ENCODE measurements around the gene ZNHIT6.
"Not testable (repeated sequence)": the region's sequence is repeated elsewhere in the genome, so short reads cannot be mapped to it uniquely, and the experiment has no call there.

ZNHIT6 gene

DNA sequence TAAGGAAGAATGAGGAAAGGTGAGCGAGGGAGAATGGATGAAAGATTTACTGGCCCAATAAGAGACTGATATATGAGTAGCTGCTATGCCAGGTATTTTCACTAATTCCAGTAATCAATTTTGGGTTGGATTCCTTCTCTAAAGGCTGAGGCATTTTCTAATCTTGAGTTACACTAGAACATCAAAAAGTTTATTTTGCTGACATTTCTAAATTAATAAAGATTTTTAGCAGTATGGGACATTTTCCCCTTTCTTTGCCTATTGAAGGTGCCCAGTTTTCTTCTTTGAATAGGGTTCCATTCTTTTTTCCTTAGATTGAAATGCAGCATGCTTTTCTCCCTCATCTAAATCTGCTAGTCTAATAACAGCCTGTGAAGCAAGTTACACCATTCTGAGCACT is 52.9 kb downstream of the ZNHIT6 start:
- H3K27me3 Mint-ChIP-seq: no peaks in the 10 kb centered on the region
- intact Hi-C loops (cut with micrococcal nuclease): no loop called here
- no peak overlapping the region for H3K4me3 Mint-ChIP-seq
- H3K9me3 Mint-ChIP-seq: no peaks in the 10 kb centered on the region
- H3K36me3 Mint-ChIP-seq (ENCODE audit: low read depth): peaks cover 31% of the 10 kb centered on the region
- no peaks in the 10 kb centered on the region for H3K4me1 Mint-ChIP-seq (ENCODE audit: low read depth)
- no peak overlapping the region for H3K27ac Mint-ChIP-seq

DNA sequence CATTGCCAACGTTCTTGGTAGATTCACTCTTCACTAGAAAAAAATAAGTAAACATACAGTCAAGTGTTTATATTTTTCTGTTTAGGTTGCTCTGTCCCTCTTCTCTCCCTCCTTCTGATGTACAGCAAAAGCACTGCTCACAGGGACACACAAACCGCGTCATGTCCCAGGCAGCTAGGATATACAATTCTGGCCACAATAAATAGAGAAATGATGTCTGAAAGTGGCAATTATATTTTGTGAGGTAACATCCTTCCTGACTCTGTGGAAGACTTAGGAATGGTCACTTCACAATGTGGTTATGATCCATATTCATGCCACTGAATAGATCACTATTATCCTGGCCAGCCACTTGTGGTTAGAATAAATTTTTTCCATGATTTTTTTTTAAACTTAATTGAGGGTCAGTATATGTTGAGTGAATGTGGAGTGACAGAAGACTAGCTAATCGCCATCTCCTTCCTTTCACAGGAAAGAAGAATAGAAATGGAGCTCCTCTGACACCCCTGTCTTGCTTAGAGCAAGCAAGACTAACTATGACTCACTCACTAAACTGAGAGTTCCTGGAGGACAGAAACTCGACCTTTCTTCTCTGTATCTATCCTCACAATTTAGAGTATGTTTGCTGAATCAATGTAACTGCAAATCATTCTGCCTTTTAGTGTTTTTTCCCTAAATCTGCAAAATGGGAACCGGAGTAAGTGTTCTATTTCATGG is 54.0 kb downstream of the ZNHIT6 start:
- H3K4me3 Mint-ChIP-seq: no peak overlapping the region
- no peaks in the 10 kb centered on the region for H3K27me3 Mint-ChIP-seq
- no peaks in the 10 kb centered on the region for H3K4me1 Mint-ChIP-seq (ENCODE audit: low read depth)
- H3K9me3 Mint-ChIP-seq: peaks cover 4% of the 10 kb centered on the region
- H3K27ac Mint-ChIP-seq: no peak overlapping the region
- peaks cover 41% of the 10 kb centered on the region for H3K36me3 Mint-ChIP-seq (ENCODE audit: low read depth)
- intact Hi-C loops (cut with micrococcal nuclease): no loop called here

DNA sequence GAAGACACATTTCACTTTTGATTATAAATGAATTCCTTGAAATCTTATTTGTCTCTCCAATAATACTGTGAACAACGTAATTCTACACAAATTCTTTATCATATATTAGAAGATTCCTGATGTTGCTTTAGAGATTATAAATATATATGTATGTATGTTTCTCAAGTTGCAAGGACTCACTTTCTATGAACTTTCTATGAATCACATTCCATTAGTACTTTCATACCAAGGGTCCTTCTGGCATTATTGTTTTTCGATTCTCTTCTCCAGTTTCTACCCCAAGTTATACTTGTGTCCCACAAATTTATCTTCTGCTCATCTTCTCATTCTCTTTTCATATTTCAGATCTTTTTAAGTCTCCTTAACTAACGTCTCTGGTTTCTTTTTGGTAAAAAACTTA is 55.9 kb downstream of the ZNHIT6 start:
- intact Hi-C loops (cut with micrococcal nuclease): no loop called here
- H3K36me3 Mint-ChIP-seq (ENCODE audit: low read depth): peaks cover 57% of the 10 kb centered on the region
- no peak overlapping the region for H3K27ac Mint-ChIP-seq
- no peak overlapping the region for H3K4me3 Mint-ChIP-seq
- no peaks in the 10 kb centered on the region for H3K4me1 Mint-ChIP-seq (ENCODE audit: low read depth)
- H3K27me3 Mint-ChIP-seq: no peaks in the 10 kb centered on the region
- peaks cover 17% of the 10 kb centered on the region for H3K9me3 Mint-ChIP-seq

DNA sequence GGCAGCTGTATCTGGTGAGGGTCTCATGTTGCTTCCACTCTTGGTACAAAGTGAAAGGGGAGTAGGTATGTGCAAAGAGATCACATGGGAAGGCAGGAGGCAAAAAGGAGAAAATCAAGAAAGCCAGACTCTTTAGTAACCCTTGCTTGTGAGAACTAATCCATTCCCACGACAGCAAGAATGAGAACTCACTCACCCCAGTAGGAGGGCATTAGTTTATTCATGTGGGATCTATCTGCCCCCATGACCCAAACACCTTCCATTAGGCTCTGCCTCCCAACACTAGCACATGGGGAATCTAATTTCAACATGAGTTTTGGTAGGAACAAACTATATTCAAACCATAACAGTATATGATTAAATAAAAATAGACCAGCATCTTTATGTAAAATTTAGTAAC is 57.6 kb downstream of the ZNHIT6 start:
- Mint-ChIP-seq H3K4me1 (ENCODE audit: low read depth) (no peaks in the 10 kb centered on the region), H3K9me3 (peaks cover 17% of the 10 kb centered on the region), H3K4me3 (no peak overlapping the region), H3K27ac (no peak overlapping the region), H3K36me3 (ENCODE audit: low read depth) (peaks cover 57% of the 10 kb centered on the region), H3K27me3 (no peaks in the 10 kb centered on the region)
- intact Hi-C loops (cut with micrococcal nuclease): no loop called here

GRCh38 chr1:85649591-85649990 is 58.6 kb downstream of the ZNHIT6 start:
- Mint-ChIP-seq H3K27ac (no peak overlapping the region), H3K4me1 (ENCODE audit: low read depth) (no peaks in the 10 kb centered on the region), H3K36me3 (ENCODE audit: low read depth) (peaks cover 64% of the 10 kb centered on the region), H3K27me3 (no peaks in the 10 kb centered on the region), H3K9me3 (peaks cover 17% of the 10 kb centered on the region), H3K4me3 (no peak overlapping the region)
- intact Hi-C loops (cut with micrococcal nuclease): no loop called here

DNA sequence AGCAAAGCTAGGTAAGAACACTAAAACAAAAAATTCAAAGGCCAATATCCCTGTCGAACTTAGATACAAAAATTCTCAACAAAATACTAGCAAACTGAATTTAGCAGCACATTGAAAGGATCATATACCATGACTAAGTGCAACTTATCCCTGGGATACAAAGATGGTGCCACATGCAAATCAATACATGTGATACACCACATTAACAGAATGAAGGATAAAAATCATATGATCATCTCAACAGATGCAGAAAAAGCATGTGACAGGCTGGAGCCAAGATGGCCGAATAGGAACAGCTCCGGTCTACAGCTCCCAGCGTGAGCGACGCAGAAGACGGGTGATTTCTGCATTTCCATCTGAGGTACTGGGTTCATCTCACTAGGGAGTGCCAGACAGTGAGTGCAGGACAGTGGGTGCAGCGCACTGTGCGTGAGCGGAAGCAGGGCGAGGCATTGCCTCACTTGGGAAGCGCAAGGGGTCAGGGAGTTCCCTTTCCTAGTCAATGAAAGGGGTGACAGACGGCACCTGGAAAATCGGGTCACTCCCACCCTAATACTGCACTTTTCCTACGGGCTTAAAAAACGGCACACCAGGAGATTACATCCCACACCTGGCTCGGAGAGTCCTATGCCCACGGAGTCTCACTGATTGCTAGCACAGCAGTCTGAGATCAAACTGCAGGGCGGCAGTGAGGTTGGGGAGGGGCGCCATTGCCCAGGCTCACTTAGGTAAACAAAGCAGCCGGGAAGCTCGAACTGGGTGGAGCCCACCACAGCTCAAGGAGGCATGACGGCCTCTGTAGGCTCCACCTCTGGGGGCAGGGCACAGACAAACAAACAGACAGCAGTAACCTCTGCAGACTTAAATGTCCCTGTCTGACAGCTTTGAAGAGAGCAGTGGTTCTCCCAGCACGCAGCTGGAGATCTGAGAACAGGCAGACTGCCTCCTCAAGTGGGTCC is 66.4 kb downstream of the ZNHIT6 start:
- intact Hi-C loops (cut with micrococcal nuclease); H3K27ac Mint-ChIP-seq: not testable (repeated sequence)
- peaks cover 70% of the 10 kb centered on the region for H3K36me3 Mint-ChIP-seq (ENCODE audit: low read depth)

GRCh38 chr1:85639920-85640319 is 68.3 kb downstream of the ZNHIT6 start:
- peaks cover 69% of the 10 kb centered on the region for H3K9me3 Mint-ChIP-seq
- H3K27me3 Mint-ChIP-seq; H3K4me1 Mint-ChIP-seq (ENCODE audit: low read depth); H3K27ac Mint-ChIP-seq; H3K4me3 Mint-ChIP-seq; intact Hi-C loops (cut with micrococcal nuclease): not testable (repeated sequence)
- peaks cover 74% of the 10 kb centered on the region for H3K36me3 Mint-ChIP-seq (ENCODE audit: low read depth)

More for the DNA sequence above, 66.4 kb downstream of the ZNHIT6 start:
- peaks cover 62% of the 10 kb centered on the region for H3K9me3 Mint-ChIP-seq
- H3K4me1 Mint-ChIP-seq (ENCODE audit: low read depth); H3K27me3 Mint-ChIP-seq; H3K4me3 Mint-ChIP-seq: not testable (repeated sequence)

GRCh38 chr1:85638412-85638811 is 69.8 kb downstream of the ZNHIT6 start:
- H3K4me3 Mint-ChIP-seq: no peak overlapping the region
- peaks cover 68% of the 10 kb centered on the region for H3K9me3 Mint-ChIP-seq
- peaks cover 68% of the 10 kb centered on the region for H3K36me3 Mint-ChIP-seq (ENCODE audit: low read depth)
- intact Hi-C loops (cut with micrococcal nuclease): no loop called here
- no peaks in the 10 kb centered on the region for H3K4me1 Mint-ChIP-seq (ENCODE audit: low read depth)
- H3K27me3 Mint-ChIP-seq: no peaks in the 10 kb centered on the region
- no peak overlapping the region for H3K27ac Mint-ChIP-seq

GRCh38 chr1:85630493-85630892 is 77.7 kb downstream of the ZNHIT6 start:
- H3K4me3 Mint-ChIP-seq: no peak overlapping the region
- H3K27ac Mint-ChIP-seq: no peak overlapping the region
- no peaks in the 10 kb centered on the region for H3K4me1 Mint-ChIP-seq (ENCODE audit: low read depth)
- intact Hi-C loops (cut with micrococcal nuclease): no loop called here
- H3K9me3 Mint-ChIP-seq: peaks cover 14% of the 10 kb centered on the region
- peaks cover 5% of the 10 kb centered on the region for H3K36me3 Mint-ChIP-seq (ENCODE audit: low read depth)
- H3K27me3 Mint-ChIP-seq: no peaks in the 10 kb centered on the region

DNA sequence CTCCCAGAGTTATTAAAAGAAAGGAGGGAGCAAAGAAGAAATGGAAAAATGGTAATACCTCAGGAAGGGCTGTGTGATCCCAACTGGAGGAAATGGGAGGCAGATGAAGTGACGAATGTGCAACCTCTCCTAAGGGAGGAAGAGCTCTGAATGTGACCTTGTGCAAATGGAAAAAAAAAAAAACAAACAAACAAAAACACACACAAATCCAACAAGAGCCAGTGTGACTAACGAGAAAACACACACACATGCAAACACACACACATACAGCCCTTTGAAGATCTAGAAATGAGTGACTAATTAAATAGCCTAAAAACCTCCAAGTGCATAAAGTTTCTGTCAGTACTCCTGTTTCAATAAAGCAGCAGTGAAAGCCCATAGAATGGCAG is 78.7 kb downstream of the ZNHIT6 start:
- H3K9me3 Mint-ChIP-seq: peaks cover 14% of the 10 kb centered on the region
- no peak overlapping the region for H3K4me3 Mint-ChIP-seq
- no peaks in the 10 kb centered on the region for H3K27me3 Mint-ChIP-seq
- intact Hi-C loops (cut with micrococcal nuclease): no loop called here
- H3K4me1 Mint-ChIP-seq (ENCODE audit: low read depth): no peaks in the 10 kb centered on the region
- H3K27ac Mint-ChIP-seq: no peak overlapping the region
- H3K36me3 Mint-ChIP-seq (ENCODE audit: low read depth): peaks cover 5% of the 10 kb centered on the region

DNA sequence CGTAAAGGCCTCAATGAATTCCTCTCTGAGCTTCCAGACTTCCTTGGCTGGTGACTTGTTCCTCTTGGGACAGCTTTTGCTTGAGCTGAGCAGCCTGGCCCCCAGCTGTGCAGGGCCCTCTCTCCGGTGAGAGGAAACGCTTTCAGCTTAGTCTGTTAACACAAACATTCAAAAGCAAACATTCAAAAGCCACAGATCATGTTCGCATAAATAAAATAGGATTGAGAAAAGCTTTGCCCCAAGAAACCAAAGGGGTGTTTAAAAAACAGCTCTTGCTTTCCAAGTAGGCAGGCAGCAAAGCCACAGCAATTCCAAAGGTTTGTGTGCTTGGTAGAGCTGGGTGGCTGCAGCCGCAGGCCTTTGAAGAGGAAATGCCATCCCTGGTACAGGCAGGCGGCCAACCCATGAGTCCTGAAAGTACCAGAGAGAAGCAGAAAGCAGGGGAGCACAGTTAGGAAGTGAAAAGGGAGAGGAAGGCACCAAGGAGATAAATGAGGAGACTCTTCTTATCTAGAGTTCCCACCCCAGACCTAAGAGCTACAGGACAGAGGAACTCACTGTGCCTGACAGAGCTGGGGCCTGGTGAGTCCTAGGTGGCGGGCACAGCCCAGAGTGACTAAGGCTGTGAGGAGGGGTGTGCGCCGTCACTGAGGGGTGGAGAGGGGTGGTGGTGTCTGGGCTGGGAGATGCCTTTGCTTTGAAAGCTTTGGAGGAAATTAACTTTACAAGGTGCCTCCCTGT is 79.3 kb downstream of the ZNHIT6 start:
- peaks cover 5% of the 10 kb centered on the region for H3K36me3 Mint-ChIP-seq (ENCODE audit: low read depth)
- H3K27ac Mint-ChIP-seq: no peak overlapping the region
- H3K4me3 Mint-ChIP-seq: no peak overlapping the region
- intact Hi-C loops (cut with micrococcal nuclease): no loop called here
- H3K4me1 Mint-ChIP-seq (ENCODE audit: low read depth): no peaks in the 10 kb centered on the region
- H3K27me3 Mint-ChIP-seq: no peaks in the 10 kb centered on the region
- H3K9me3 Mint-ChIP-seq: peaks cover 14% of the 10 kb centered on the region

DNA sequence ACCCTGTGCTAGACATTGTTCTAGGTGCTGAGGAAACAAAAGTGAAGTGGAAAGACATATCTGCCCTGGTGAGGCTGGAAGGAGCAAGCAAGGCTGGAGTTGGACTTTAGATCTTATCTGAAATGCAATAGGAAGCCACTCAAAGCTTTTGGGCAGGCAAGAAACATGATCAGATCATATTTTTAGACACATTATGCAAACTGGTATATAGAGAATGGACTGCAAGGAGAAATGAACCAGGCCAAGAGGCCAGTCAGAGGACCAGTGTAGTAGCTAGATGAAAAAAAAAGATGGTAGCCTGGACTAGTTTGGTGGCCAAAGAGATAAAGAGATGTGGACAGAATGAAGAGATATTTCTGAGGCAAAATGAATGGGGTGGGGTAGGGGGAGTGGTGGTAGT is 81.4 kb downstream of the ZNHIT6 start:
- H3K4me3 Mint-ChIP-seq: no peak overlapping the region
- no peaks in the 10 kb centered on the region for H3K4me1 Mint-ChIP-seq (ENCODE audit: low read depth)
- H3K27ac Mint-ChIP-seq: no peak overlapping the region
- H3K36me3 Mint-ChIP-seq (ENCODE audit: low read depth): peaks cover 5% of the 10 kb centered on the region
- H3K27me3 Mint-ChIP-seq: no peaks in the 10 kb centered on the region
- intact Hi-C loops (cut with micrococcal nuclease): no loop called here
- peaks cover 29% of the 10 kb centered on the region for H3K9me3 Mint-ChIP-seq

DNA sequence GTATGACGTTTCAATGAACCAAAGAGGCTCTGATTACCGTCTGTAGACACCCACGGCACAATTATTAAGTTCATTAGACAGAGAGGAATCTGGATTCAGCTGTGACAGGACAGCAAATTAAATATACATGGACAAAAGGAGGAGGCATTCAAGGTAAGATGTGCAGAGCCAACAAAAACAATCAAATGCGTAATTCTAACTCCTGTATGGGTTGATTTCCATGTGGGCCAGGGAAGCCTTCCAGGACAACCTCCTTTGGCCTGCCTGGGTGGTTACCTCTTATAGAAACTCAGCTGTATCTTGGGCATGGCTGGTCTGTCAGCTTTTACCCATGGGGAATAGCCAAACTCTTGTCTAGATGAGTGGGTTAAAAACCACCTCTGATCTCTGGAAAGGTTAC is 83.9 kb downstream of the ZNHIT6 start:
- no peak overlapping the region for H3K4me3 Mint-ChIP-seq
- no peaks in the 10 kb centered on the region for H3K4me1 Mint-ChIP-seq (ENCODE audit: low read depth)
- H3K27me3 Mint-ChIP-seq: no peaks in the 10 kb centered on the region
- H3K36me3 Mint-ChIP-seq (ENCODE audit: low read depth): peaks cover 2% of the 10 kb centered on the region
- peaks cover 51% of the 10 kb centered on the region for H3K9me3 Mint-ChIP-seq
- intact Hi-C loops (cut with micrococcal nuclease): no loop called here
- no peak overlapping the region for H3K27ac Mint-ChIP-seq

DNA sequence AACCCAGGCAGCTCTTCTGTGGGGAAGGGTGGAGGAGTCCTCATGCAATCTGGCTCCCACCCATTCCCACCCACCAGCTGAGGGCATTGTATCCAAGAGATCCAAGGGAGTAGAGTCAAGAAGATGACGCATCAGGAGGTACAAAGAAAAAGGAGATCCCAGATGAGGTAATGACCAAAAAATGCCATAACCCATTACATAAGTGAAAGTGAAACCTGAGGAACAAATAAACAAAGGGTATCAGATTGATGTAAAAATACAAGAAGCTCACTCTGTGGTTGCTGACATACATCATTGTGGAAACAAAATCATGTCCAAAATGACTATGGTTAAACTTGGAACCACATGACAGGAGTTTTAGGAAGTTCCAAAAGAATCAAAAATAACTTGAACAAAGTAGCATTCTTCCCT is 85.2 kb downstream of the ZNHIT6 start:
- Mint-ChIP-seq H3K27ac (no peak overlapping the region), H3K9me3 (peaks cover 54% of the 10 kb centered on the region), H3K27me3 (no peaks in the 10 kb centered on the region), H3K4me3 (no peak overlapping the region), H3K36me3 (ENCODE audit: low read depth) (no peaks in the 10 kb centered on the region), H3K4me1 (ENCODE audit: low read depth) (no peaks in the 10 kb centered on the region)
- intact Hi-C loops (cut with micrococcal nuclease): no loop called here

All from dendritic cell treated with granulocyte-macrophage colony-stimulating factor and Interleukin-4, amounts not matched to agents 40 ng/mL and 50 ng/mL, for 4 days (primary cell).